22Rv1 (cell line): ENCODE measurements around the gene DPP4.

ENCODE experiments used
- ZFX ChIP-seq: fragments of 450-650 bp; IDR thresholded peaks from 2 replicates; pipeline ENCODE4 v1.6.1; 2017; ENCODE audit warnings: antibody characterized with exemption, borderline replicate concordance
- TF ChIP-seq, protein P1 (sequence below): fragments of 450-650 bp; IDR thresholded peaks from 2 replicates; pipeline ENCODE4 v1.5.1; 2017; ENCODE audit warnings: mild to moderate bottlenecking

DNA sequence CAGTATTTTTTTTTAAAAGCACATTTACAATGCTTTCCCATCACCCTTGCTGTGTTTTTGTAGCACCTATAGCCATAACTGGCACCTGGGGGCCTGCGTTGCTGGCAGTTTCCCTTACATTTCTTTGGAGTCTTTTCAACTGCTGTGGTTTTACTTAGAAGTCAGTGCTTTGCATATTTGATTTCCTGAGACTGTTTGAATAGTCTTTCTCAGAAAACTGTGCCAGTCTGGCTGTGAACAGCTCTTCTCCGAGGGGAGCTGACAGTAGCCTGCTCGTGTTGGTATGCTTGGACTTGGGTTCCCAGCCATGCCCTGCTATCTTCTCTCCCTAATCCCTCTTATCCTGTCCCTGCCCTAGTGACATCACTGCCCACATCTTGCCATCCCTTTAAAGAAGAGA, 81.5 kb downstream of the DPP4 start:
- TF ChIP-seq, protein P1, sequence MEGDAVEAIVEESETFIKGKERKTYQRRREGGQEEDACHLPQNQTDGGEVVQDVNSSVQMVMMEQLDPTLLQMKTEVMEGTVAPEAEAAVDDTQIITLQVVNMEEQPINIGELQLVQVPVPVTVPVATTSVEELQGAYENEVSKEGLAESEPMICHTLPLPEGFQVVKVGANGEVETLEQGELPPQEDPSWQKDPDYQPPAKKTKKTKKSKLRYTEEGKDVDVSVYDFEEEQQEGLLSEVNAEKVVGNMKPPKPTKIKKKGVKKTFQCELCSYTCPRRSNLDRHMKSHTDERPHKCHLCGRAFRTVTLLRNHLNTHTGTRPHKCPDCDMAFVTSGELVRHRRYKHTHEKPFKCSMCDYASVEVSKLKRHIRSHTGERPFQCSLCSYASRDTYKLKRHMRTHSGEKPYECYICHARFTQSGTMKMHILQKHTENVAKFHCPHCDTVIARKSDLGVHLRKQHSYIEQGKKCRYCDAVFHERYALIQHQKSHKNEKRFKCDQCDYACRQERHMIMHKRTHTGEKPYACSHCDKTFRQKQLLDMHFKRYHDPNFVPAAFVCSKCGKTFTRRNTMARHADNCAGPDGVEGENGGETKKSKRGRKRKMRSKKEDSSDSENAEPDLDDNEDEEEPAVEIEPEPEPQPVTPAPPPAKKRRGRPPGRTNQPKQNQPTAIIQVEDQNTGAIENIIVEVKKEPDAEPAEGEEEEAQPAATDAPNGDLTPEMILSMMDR, result no peak
- TF ChIP-seq ZFX, result no peak
